Measurements from ENCODE around the gene ERC2.

The ERC2 gene

GRCh38 chr3:55765906-55766701 is 702.2 kb downstream of the ERC2 start:
- DNase-seq: no peak

DNA sequence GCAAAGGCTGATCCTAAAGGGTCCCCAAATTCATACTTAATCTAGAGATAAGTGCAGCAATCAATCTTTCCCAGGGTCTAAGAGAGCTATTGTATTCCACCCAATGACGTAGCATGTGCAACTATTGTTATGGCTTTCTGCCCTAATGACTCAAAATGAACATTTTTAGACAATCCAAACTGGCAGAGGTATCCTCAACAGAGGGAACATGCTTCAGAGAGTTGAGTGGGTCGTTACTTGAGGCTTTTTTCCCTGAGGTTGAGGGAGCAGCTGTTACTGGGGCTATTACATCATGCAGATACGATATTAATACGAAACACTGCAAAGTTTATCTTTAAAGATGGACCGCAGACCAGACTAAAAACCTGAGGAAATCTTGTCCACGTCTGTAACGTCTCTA is 702.9 kb downstream of the ERC2 start:
- DNase-seq: no peak

GRCh38 chr3:55756976-55757375 is 711.3 kb downstream of the ERC2 start:
- DNase-seq: no peak

- no peak for DNase-seq
Measured at GRCh38 chr3:55755516-55756205, 712.6 kb downstream of the ERC2 start.

- DNase-seq: no peak
Measured at GRCh38 chr3:55752911-55753310, 715.4 kb downstream of the ERC2 start.

GRCh38 chr3:55751730-55752129 is 716.5 kb downstream of the ERC2 start:
- no peak for DNase-seq

GRCh38 chr3:55750525-55750924 is 717.7 kb downstream of the ERC2 start:
- no peak for DNase-seq

- DNase-seq: no peak
Measured at GRCh38 chr3:55749036-55749435, 719.2 kb downstream of the ERC2 start.

DNA sequence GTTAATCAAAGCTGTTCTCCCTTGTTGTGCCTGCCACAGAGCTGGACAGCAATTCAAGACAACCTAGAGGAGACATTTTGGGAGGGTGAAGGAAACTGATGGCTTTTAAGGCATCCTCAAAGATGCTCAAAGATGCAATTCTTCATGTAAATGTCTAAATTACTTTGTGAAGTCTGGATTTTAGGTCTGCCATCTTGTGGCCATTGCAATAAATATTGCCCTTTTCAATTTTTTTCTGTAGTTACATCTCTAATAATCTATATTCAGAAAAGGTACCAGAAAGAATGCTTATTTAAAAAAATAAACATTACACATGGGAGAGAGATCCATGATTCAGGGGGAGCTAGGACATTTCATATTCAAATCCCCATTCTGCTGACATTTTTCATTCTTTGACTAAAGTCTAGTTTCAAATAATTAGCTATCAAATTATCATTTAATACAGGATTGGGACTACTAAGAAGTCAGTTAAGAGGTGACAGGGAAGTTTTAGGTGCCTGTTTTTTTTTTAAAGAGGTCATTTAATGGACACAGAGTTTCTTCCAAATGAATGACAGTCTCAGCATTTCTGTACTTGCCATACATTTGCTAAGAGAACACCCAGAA is 721.4 kb downstream of the ERC2 start:
- DNase-seq: no peak

GRCh38 chr3:55742832-55743136 is 725.5 kb downstream of the ERC2 start:
- no peak for DNase-seq

GRCh38 chr3:55742022-55742831 is 726.0 kb downstream of the ERC2 start:
- no peak for DNase-seq

GRCh38 chr3:55737186-55737585 is 731.1 kb downstream of the ERC2 start:
- no peak for DNase-seq

DNA sequence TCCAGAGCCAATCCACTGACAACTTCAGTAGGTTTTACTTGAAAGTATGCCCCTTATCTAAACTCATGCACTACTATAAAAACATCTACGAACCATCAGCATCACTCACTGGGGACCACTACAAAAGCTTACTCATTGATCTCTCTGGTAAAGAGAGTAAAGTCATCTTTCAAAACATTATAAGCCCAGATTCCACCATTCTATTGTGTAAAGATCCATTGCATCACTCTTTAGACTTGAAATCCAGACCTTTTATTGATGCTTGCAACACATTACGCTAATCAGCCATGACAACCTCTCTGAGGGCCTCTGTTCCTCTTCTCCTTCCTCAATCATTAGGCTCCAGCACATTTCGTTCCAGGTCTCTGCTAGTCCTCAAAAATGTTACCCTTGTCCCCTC is 732.3 kb downstream of the ERC2 start:
- DNase-seq: no peak

- no peak for DNase-seq
Measured at GRCh38 chr3:55731741-55732140, 736.5 kb downstream of the ERC2 start.

DNA sequence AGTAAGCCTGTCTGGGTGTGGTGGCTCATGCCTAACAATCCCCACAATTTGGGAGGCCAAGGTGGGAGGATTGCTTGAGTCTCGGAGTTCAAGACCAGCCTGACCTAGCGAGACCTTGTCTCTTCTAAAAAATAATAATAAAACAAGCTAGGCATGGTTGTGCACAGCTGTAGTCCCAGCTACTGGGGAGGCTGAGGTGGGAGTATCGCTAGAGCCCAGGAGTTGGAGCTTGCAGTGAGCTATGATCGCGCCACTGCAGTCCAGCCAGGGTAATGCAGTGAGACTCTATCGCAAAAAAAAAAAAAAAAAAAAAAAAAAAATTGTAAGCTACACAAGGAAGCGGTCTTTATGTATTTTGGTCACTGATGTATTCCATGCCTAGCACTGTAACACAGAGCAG is 738.7 kb downstream of the ERC2 start:
- no peak for DNase-seq

- DNase-seq: no peak
Measured at GRCh38 chr3:55728461-55729100, 739.7 kb downstream of the ERC2 start.

DNA sequence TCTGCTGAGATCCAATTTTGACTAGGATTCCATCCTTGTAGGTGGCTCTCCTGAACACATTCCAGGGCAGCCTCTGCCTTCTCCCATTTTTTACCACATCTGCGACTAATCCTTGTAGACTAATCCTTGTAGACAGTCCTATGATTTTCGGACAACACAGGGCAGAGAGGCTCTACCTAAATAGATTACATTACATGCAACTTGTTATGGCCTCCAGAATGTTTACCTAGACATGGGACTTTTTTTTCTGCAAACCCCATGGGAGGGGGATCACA is 741.8 kb downstream of the ERC2 start:
- DNase-seq: no peak

GRCh38 chr3:55725681-55726500 is 742.4 kb downstream of the ERC2 start:
- no peak for DNase-seq

GRCh38 chr3:55724821-55725220 is 743.4 kb downstream of the ERC2 start:
- no peak for DNase-seq

GRCh38 chr3:55724407-55724784 is 743.9 kb downstream of the ERC2 start:
- no peak for DNase-seq

DNA sequence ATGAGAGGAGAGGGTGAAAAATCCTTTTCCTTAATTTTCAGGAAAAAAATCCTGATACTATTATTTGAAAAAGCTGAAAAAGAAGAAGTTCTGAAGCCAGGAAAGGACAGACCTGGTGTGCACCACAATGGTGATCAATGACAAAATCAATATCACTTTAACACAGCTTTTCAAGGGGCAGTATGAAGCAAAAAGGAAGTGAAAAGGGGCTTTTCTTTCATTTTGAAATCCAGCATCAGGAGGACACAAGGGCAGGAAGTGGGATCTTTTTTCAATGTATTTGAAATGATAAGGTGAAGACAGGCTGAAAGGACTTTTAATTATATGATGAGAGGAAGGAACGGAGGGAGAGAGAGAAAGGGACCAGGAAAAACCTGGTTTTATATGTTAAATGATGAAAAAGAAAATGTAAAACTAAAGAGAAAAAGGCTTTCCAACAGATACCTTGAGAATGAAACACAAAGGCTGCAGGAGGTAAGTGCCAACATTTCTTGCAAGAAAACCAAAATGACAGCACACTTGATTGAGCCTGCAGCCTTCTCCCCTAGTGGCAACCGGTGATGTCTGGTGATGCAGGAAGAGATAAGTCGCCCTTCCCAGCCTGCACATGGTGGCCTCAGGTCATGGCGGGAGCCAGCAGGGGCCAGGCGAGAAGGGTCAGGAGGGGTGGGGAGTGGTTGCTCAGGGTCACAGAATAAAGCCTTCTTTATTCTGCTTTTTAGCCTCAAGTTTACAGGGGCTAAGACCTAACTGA is 744.4 kb downstream of the ERC2 start:
- DNase-seq: no peak
